Caco-2 (cell line): ENCODE measurements around the gene URM1. TPM values are rescaled to one million over a fixed set of nuclear protein-coding genes. Genes with fewer than 3 reads are reported as not detected.

Experiments used
- BruUV-seq: library from RNA; stranded (reverse); fragments of 400-500 nt; replicated peaks from 2 replicates; lab custom pipeline; 2021; lab: Mats Ljungman, UMichigan
- CTCF ChIA-PET: fragments of 300-600 bp; sonication (Branson Sonifier 250); formaldehyde crosslinking; loops from one replicate; lab custom pipeline; 2022; ENCODE audit warnings: antibody characterized with exemption; lab: Charles Lee
- POLR2A ChIA-PET: fragments of 300-600 bp; sonication (Branson Sonifier 250); formaldehyde crosslinking; loops from one replicate; lab custom pipeline; 2022; ENCODE audit warnings: antibody characterized with exemption; lab: Charles Lee
- DNase-seq, 2 experiments: peaks; one replicate each; pipeline versions ENCODE4 v3.0.0 to v3.0.0-alpha.2; 2020 to 2022
- H3K27me3 ChIP-seq: replicated peaks from 2 replicates; pipeline ENCODE4 v1.6.0; 2011; ENCODE audit warnings: low read length; ENCODE audit not compliant: control insufficient read depth, insufficient read depth
- H3K36me3 ChIP-seq: 2 replicates; pipeline ENCODE4 v1.5.1; 2011; ENCODE audit warnings: low read length; ENCODE audit not compliant: control insufficient read depth, insufficient read depth
- H3K4me1 ChIP-seq: fragments of 250-450 bp; sonication (Bioruptor Pico); 2 replicates; pipeline ENCODE4 v1.5.1; 2020; ENCODE audit warnings: mild to moderate bottlenecking
- H3K4me3 ChIP-seq: 2 replicates; pipeline ENCODE4 v1.5.1; 2011; ENCODE audit warnings: low read depth, mild to moderate bottlenecking, control low read depth, low read length
- H3K9me3 ChIP-seq: fragments of 250-450 bp; sonication (Bioruptor Pico); 2 replicates; pipeline ENCODE4 v1.5.1; 2020; ENCODE audit warnings: mild to moderate bottlenecking, moderate library complexity
- H3K27ac Mint-ChIP-seq: one replicate; pipeline ENCODE4 v1.8.0; 2022; ENCODE audit warnings: mixed read lengths; ENCODE audit not compliant: unreplicated experiment
- H3K27me3 Mint-ChIP-seq: one replicate; pipeline ENCODE4 v1.8.0; 2022; ENCODE audit warnings: mixed read lengths; ENCODE audit not compliant: insufficient read depth, unreplicated experiment
- H3K36me3 Mint-ChIP-seq: one replicate; pipeline ENCODE4 v1.8.0; 2022; ENCODE audit warnings: mild to moderate bottlenecking, mixed read lengths; ENCODE audit not compliant: insufficient read depth, unreplicated experiment
- H3K4me1 Mint-ChIP-seq: one replicate; pipeline ENCODE4 v1.8.0; 2022; ENCODE audit warnings: low read depth, mixed read lengths; ENCODE audit not compliant: unreplicated experiment
- H3K4me3 Mint-ChIP-seq: one replicate; pipeline ENCODE4 v1.8.0; 2022; ENCODE audit warnings: mild to moderate bottlenecking, moderate library complexity, mixed read lengths; ENCODE audit not compliant: unreplicated experiment
- H3K9me3 Mint-ChIP-seq: one replicate; pipeline ENCODE4 v1.8.0; 2022; ENCODE audit warnings: mixed read lengths; ENCODE audit not compliant: unreplicated experiment
- intact Hi-C: fragments of 100-400 bp; cut with micrococcal nuclease; formaldehyde crosslinking; loops from one replicate; pipeline ENCODE4 v1.10.0; 2022; ENCODE audit not compliant: unreplicated experiment
- total RNA-seq: library from RNA; stranded (reverse); gene quantifications from 2 replicates; pipeline ENCODE4 v1.2.3, GENCODE V29; 2022
- TF ChIP-seq, protein P1 (sequence below), 2 experiments: fragments of 200-600 bp in 1 of 2; IDR thresholded peaks; 1 replicate in 1 of 2; 2 replicates in 1 of 2; pipeline versions ENCODE4 v1.5.1 to v1.8.0; 2011 to 2022; ENCODE audit warnings: antibody characterized with exemption in 1 of 2, control low read depth in 1 of 2, inconsistent platforms in 1 of 2, low read depth in 1 of 2, low read length in 1 of 2, mild to moderate bottlenecking in 1 of 2, moderate library complexity in 1 of 2; ENCODE audit not compliant: insufficient read depth in 1 of 2, severe bottlenecking in 1 of 2, unreplicated experiment in 1 of 2

The URM1 gene
- total RNA-seq, 1 experiment from 2014 or later = 55.9 TPM

GRCh38 chr9:128339761-128340690 is 31.1 kb upstream of the URM1 start, which contains the start of gene SLC27A4:
SLC27A4 (plus strand) TSS chr9:128340527; CDS start chr9:128343133, 2,606 bp downstream.
- H3K27ac Mint-ChIP-seq = peak within 1 kb of the TSS; percentile 94
- no peaks in the 10 kb centered on the region for H3K36me3 ChIP-seq
- no peaks in the 10 kb centered on the region for H3K9me3 Mint-ChIP-seq
- no peaks in the 10 kb centered on the region for H3K27me3 Mint-ChIP-seq
- POLR2A ChIA-PET = interaction anchor here (0.6 kb wide), 1 partner anchor 212 kb away, joined by 4 read pairs; the partner anchor contains the start of gene SPTAN1
- no peaks in the 10 kb centered on the region for H3K4me1 ChIP-seq
- TF ChIP-seq, protein P1, sequence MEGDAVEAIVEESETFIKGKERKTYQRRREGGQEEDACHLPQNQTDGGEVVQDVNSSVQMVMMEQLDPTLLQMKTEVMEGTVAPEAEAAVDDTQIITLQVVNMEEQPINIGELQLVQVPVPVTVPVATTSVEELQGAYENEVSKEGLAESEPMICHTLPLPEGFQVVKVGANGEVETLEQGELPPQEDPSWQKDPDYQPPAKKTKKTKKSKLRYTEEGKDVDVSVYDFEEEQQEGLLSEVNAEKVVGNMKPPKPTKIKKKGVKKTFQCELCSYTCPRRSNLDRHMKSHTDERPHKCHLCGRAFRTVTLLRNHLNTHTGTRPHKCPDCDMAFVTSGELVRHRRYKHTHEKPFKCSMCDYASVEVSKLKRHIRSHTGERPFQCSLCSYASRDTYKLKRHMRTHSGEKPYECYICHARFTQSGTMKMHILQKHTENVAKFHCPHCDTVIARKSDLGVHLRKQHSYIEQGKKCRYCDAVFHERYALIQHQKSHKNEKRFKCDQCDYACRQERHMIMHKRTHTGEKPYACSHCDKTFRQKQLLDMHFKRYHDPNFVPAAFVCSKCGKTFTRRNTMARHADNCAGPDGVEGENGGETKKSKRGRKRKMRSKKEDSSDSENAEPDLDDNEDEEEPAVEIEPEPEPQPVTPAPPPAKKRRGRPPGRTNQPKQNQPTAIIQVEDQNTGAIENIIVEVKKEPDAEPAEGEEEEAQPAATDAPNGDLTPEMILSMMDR (IDR thresholded peaks at IDR 0.05; ENCODE audit: insufficient read depth in 1 of 2, low read depth in 1 of 2, low read length in 1 of 2, severe bottlenecking in 1 of 2, unreplicated experiment in 1 of 2) = no peak
- H3K36me3 Mint-ChIP-seq = peaks cover 34% of the 10 kb centered on the region
- CTCF ChIA-PET = interaction anchor here (0.7 to 1.0 kb wide), 3 partner anchors 22 to 217 kb away, joined by 3 to 4 read pairs (median 3); partner anchors contain the start of gene URM1
- no peaks in the 10 kb centered on the region for H3K27me3 ChIP-seq
- H3K4me1 Mint-ChIP-seq = no peaks in the 10 kb centered on the region
- intact Hi-C loops = loop anchor here (1.0 to 10.0 kb wide), 2 partner anchors 64 to 145 kb away; partner anchors contain the start of genes CIZ1, GOLGA2 and SWI5
- H3K9me3 ChIP-seq = no peaks in the 10 kb centered on the region
- peak within 1 kb of the TSS; percentile 81 for H3K4me3 Mint-ChIP-seq
- peak within 1 kb of the TSS; percentile 91 for H3K4me3 ChIP-seq
- DNase-seq = peak; percentile 92
- TSS peak; percentile 100 for BruUV-seq

DNA sequence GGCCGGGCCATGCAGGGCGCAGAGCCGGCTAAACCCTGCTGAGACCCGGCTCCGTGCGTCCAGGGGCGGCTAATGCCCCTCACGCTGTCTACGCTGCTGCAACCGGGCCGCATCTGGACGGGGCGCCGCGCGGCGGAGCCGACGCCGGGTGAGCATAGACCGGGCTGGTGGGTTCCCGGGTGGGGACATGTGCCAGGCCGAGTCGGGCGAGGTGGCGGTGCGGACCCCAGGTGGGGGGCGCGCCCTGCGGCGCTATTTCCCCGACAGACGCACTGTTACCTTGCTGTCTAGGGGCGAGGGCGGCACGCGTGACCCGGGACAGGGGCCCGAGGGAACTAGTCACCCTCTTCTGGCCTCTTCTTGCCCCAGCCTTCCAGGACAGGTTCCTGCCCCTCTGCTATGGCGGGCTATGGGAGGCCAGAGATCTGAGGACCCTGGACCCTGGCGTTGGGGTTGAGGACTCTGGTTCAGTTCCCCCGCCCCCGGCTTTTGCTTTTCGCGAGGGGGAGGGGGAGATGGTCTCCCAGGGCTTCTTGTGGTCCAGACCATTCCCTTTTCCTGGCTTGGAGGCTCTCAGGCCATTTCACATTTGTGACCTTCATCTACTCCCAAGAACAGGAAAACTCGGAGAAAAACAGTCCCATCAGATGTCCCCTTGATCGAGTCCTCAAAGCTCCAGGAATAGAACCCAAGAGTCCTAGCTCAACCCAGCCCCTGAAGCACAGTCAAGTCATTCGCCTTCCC is 30.3 kb upstream of the URM1 start:
- intact Hi-C loops = loop anchor here (1.0 to 10.0 kb wide), 4 partner anchors 19 to 146 kb away; partner anchors contain the start of genes CIZ1, COQ4, TRUB2 and URM1
- no TSS peak for BruUV-seq
- ChIA-PET CTCF (interaction anchor here (0.7 to 1.5 kb wide), 16 partner anchors 21 to 385 kb away, joined by 3 to 19 read pairs (median 4); partner anchors contain the start of genes CERCAM, GOLGA2, SWI5 and URM1), POLR2A (interaction anchor here (0.5 to 1.3 kb wide), 3 partner anchors 30 to 443 kb away, joined by 4 to 6 read pairs (median 6); partner anchors contain the start of genes SPTAN1 and URM1)
- Mint-ChIP-seq H3K9me3 (no peaks in the 10 kb centered on the region), H3K4me3 (peak overlapping the region; percentile 81), H3K27me3 (no peaks in the 10 kb centered on the region), H3K27ac (peak overlapping the region; percentile 27), H3K4me1 (no peaks in the 10 kb centered on the region), H3K36me3 (peaks cover 35% of the 10 kb centered on the region)
- TF ChIP-seq, protein P1 (IDR thresholded peaks at IDR 0.05; ENCODE audit: insufficient read depth in 1 of 2, low read depth in 1 of 2, low read length in 1 of 2, severe bottlenecking in 1 of 2, unreplicated experiment in 1 of 2) = no peak
- Histone ChIP-seq H3K36me3 (no peaks in the 10 kb centered on the region), H3K9me3 (no peaks in the 10 kb centered on the region), H3K4me1 (no peaks in the 10 kb centered on the region), H3K27me3 (no peaks in the 10 kb centered on the region), H3K4me3 (peak overlapping the region; percentile 91)
- no peak for DNase-seq
